ENCODE measurements around the gene KRTAP19-3.

The KRTAP19-3 gene

GRCh38 chr21:30448514-30448913, 43.3 kb downstream of the KRTAP19-3 start:
- H3K9ac ChIP-seq (ENCODE audit: low read depth, low read length) = no peak overlapping the region
- no peaks in the 10 kb centered on the region for H3K9me3 ChIP-seq (ENCODE audit: control insufficient read depth, insufficient read depth, low read length)
- no peaks in the 10 kb centered on the region; the same call in 1 of the 2 replicates for H3K4me1 ChIP-seq (ENCODE audit: insufficient read depth, low read length)
- H3K36me3 ChIP-seq (ENCODE audit: insufficient read depth, low read length) = no peaks in the 10 kb centered on the region

DNA sequence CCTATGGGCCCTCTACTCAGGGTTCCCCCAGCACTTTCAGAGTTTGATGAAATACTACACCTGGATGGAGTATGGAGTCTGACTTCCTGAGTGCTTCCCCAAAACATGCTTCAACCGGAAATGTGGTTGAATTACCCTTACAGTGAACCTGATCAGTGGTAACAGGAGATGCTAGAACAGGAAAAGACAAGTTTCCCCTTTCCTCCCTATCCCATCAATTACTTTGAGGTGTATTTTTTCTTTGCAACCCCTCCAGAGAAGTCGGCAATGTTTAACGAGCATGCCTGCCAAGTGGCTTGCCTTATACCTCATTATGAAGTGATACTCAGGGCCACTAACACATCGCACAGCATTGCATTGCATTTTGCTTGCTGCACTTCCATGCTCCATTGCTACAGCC, 44.8 kb downstream of the KRTAP19-3 start:
- Histone ChIP-seq H3K9me3 (ENCODE audit: control insufficient read depth, insufficient read depth, low read length) (no peaks in the 10 kb centered on the region), H3K9ac (ENCODE audit: low read depth, low read length) (no peak overlapping the region), H3K4me1 (ENCODE audit: insufficient read depth, low read length) (no peaks in the 10 kb centered on the region; the same call in 1 of the 2 replicates), H3K36me3 (ENCODE audit: insufficient read depth, low read length) (no peaks in the 10 kb centered on the region)

DNA sequence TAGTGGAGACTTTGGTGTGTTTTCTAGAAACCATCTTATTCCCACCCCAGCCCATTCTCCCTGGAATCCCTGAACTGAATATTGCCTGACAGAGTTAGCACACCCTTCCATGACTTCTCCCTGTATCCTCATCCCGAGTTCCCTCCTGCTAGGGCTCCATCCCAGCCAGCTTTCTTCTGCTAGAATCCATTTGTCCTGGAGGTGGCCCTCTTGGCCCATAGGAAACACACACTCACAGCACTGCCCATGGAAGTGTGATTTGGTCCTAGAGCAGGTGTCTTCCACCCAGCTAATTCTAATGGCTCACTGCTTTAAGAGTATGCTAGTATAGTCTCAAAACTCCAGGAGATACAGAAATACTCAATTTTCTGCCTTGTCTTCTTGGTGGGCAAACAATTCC, 47.6 kb downstream of the KRTAP19-3 start:
- no peaks in the 10 kb centered on the region for H3K36me3 ChIP-seq (ENCODE audit: insufficient read depth, low read length)

GRCh38 chr21:30443226-30443625, 48.6 kb downstream of the KRTAP19-3 start:
- H3K9me3 ChIP-seq (ENCODE audit: control insufficient read depth, insufficient read depth, low read length) = no peaks in the 10 kb centered on the region
- no peaks in the 10 kb centered on the region; the same call in 1 of the 2 replicates for H3K4me1 ChIP-seq (ENCODE audit: insufficient read depth, low read length)
- H3K36me3 ChIP-seq (ENCODE audit: insufficient read depth, low read length) = no peaks in the 10 kb centered on the region
- H3K9ac ChIP-seq (ENCODE audit: low read depth, low read length) = no peak overlapping the region

More for the DNA sequence above, 47.6 kb downstream of the KRTAP19-3 start:
- no peaks in the 10 kb centered on the region; the same call in 1 of the 2 replicates for H3K4me1 ChIP-seq (ENCODE audit: insufficient read depth, low read length)
- no peaks in the 10 kb centered on the region for H3K9me3 ChIP-seq (ENCODE audit: control insufficient read depth, insufficient read depth, low read length)
- no peak overlapping the region for H3K9ac ChIP-seq (ENCODE audit: low read depth, low read length)
